Left ventricle myocardium inferior (tissue), 1 donor: ENCODE measurements around the gene KRT222. TPM values are rescaled to one million over a fixed set of nuclear protein-coding genes. Genes with fewer than 3 reads are reported as not detected.

Source experiments
- DNase-seq: peaks from one replicate; pipeline ENCODE4 v3.0.0-alpha.2; 2020
- H3K27ac ChIP-seq: fragments of 200-600 bp; replicated peaks from 2 replicates; pipeline ENCODE4 v1.8.0; 2021
- H3K27me3 ChIP-seq: fragments of 200-600 bp; 2 replicates; pipeline ENCODE4 v1.8.0; 2021; ENCODE audit warnings: low read depth
- H3K36me3 ChIP-seq: fragments of 200-600 bp; 2 replicates; pipeline ENCODE4 v1.8.0; 2021
- H3K4me1 ChIP-seq: fragments of 200-600 bp; 2 replicates; pipeline ENCODE4 v1.8.0; 2021
- H3K4me3 ChIP-seq: fragments of 200-600 bp; 2 replicates; pipeline ENCODE4 v1.8.0; 2021; ENCODE audit warnings: mild to moderate bottlenecking, moderate library complexity
- H3K9me3 ChIP-seq: fragments of 200-600 bp; replicated peaks from 2 replicates; pipeline ENCODE4 v1.8.0; 2021
- CTCF ChIP-seq: fragments of 200-600 bp; IDR thresholded peaks from 2 replicates; pipeline ENCODE4 v1.8.0; 2021; ENCODE audit warnings: antibody characterized with exemption, mild to moderate bottlenecking, borderline replicate concordance
- intact Hi-C: fragments of 100-400 bp; cut with micrococcal nuclease; formaldehyde crosslinking; loops from one replicate; pipeline ENCODE4 v1.11.0; 2022
- long read RNA-seq: library from polyadenylated mRNA; unstranded; transcript quantifications from one replicate; pipeline ENCODE4 v2.0.0, GENCODE V29; 2021
- total RNA-seq: library from RNA; stranded (reverse); fragmentation: NEBNext Ultra II Directional; extraction: Animal tissue kit (Norgen Biotek cat#: 25700); gene quantifications from one replicate; pipeline ENCODE4 v1.2.1, GENCODE V29; 2021
- donor health status: DM: no; HTN: yes; CAD: no; lungs with severe emphysema.

KRT222 gene
- 0.38 TPM for total RNA-seq
- long read RNA-seq = 0 reads

- H3K9me3 ChIP-seq = no peaks in the 10 kb centered on the region
- H3K27ac ChIP-seq = no peak within 1 kb of the TSS
- no peak for TF ChIP-seq CTCF
- no peak for DNase-seq
- peak within 1 kb of the TSS; percentile 45 for H3K4me3 ChIP-seq
- no peaks in the 10 kb centered on the region for H3K4me1 ChIP-seq
- H3K36me3 ChIP-seq = no peaks in the 10 kb centered on the region
- intact Hi-C loops = no loop called here
- peaks cover 59% of the 10 kb centered on the region for H3K27me3 ChIP-seq
These were observed at the start of gene KRT222 for GRCh38 chr17:40664582-40665333. Gene KRT222, minus strand, starts transcription at chr17:40665177. Its CDS starts 78 bp downstream, at chr17:40665099.

GRCh38 chr17:40714473-40714872 lies 49.5 kb upstream of the KRT222 start:
- Histone ChIP-seq H3K4me3 (no peak overlapping the region), H3K36me3 (no peaks in the 10 kb centered on the region), H3K27me3 (peaks cover 23% of the 10 kb centered on the region), H3K4me1 (no peaks in the 10 kb centered on the region), H3K9me3 (no peaks in the 10 kb centered on the region), H3K27ac (no peak overlapping the region)
- intact Hi-C loops = no loop called here
- no peak for DNase-seq
- no peak for TF ChIP-seq CTCF

GRCh38 chr17:40707745-40708144 lies 42.8 kb upstream of the KRT222 start:
- TF ChIP-seq CTCF = no peak
- Histone ChIP-seq H3K27me3 (peaks cover 26% of the 10 kb centered on the region), H3K4me1 (peaks cover 7% of the 10 kb centered on the region), H3K27ac (peak overlapping the region; percentile 46), H3K4me3 (no peak overlapping the region), H3K9me3 (no peaks in the 10 kb centered on the region), H3K36me3 (no peaks in the 10 kb centered on the region)
- peak; percentile 23 for DNase-seq
- intact Hi-C loops = no loop called here

GRCh38 chr17:40705584-40705983 lies 40.6 kb upstream of the KRT222 start:
- no peaks in the 10 kb centered on the region for H3K36me3 ChIP-seq
- no peaks in the 10 kb centered on the region for H3K9me3 ChIP-seq
- H3K27ac ChIP-seq = no peak overlapping the region
- no peak for DNase-seq
- H3K27me3 ChIP-seq = peaks cover 39% of the 10 kb centered on the region
- H3K4me3 ChIP-seq = no peak overlapping the region
- TF ChIP-seq CTCF = no peak
- H3K4me1 ChIP-seq = peaks cover 7% of the 10 kb centered on the region
- intact Hi-C loops = no loop called here

- Histone ChIP-seq H3K4me1 (peaks cover 7% of the 10 kb centered on the region), H3K4me3 (no peak within 1 kb of the TSS), H3K36me3 (no peaks in the 10 kb centered on the region), H3K27ac (no peak within 1 kb of the TSS), H3K9me3 (no peaks in the 10 kb centered on the region), H3K27me3 (peaks cover 48% of the 10 kb centered on the region)
- no peak for DNase-seq
- no peak for TF ChIP-seq CTCF
- intact Hi-C loops = no loop called here
These were observed 38.7 kb upstream of the KRT222 start, which contains the start of gene KRT24 for GRCh38 chr17:40703652-40704051. Gene KRT24, minus strand, starts transcription at chr17:40703752. Its CDS starts 59 bp downstream, at chr17:40703693.
